ENCODE measurements around the gene ZNF33B. TPM values are rescaled to one million over a fixed set of nuclear protein-coding genes. Genes with fewer than 3 reads are reported as not detected.
"Not testable (repeated sequence)": the region's sequence is repeated elsewhere in the genome, so short reads cannot be mapped to it uniquely, and the experiment has no call there.

Gene ZNF33B
- total RNA-seq: 6.9 and 13.0 TPM in 2 replicates

DNA sequence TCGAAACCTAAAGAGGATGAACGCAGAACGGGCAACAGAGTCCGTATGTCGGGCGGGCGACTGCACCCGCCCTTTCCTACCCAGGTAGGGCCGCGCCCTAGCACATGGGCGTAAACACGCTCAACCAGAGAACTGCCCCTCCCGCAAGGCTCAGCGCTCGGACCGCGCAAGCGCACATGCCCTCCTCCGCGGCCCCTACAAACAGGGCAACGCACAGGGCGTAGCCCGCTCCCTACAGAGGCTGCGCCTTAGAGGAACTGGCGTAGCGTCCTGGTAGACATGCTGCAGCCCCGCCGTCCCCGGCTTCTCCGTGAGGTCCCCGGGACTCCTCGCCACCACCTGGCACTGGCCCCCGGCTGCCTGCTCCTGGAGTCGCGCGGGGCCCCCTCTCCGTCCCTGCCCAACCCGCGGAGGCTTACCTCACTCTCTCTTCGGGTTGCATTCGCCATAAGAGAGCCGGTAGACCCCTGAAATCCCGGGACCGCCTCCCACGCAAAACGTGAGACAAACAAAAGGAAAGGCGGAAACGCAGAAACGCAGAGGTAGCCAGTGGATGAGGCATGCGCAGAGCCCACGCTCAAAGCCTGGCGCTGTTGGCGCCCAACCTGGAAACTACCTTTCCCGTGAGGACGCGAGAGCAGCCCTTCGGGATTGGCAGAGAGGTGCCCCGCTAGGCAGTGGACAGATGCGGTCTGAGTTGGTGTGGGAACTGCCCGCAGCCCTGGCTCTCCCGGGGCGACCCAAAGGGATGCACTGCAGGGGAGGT is at the start of gene ZNF33B:
Gene ZNF33B, minus strand, starts transcription at position 516 of the 766 bp plus-strand sequence. CDS start 1,642 bp downstream, outside the sequence.
- peak within 1 kb of the TSS; percentile 88 for H3K4me3 ChIP-seq (ENCODE audit: low read depth, low read length)
- peak; percentile 64 for DNase-seq (ENCODE audit: low read depth)

GRCh38 chr10:42684517-42684916 is 46.1 kb upstream of the ZNF33B start:
- TF ChIP-seq, protein P1, sequence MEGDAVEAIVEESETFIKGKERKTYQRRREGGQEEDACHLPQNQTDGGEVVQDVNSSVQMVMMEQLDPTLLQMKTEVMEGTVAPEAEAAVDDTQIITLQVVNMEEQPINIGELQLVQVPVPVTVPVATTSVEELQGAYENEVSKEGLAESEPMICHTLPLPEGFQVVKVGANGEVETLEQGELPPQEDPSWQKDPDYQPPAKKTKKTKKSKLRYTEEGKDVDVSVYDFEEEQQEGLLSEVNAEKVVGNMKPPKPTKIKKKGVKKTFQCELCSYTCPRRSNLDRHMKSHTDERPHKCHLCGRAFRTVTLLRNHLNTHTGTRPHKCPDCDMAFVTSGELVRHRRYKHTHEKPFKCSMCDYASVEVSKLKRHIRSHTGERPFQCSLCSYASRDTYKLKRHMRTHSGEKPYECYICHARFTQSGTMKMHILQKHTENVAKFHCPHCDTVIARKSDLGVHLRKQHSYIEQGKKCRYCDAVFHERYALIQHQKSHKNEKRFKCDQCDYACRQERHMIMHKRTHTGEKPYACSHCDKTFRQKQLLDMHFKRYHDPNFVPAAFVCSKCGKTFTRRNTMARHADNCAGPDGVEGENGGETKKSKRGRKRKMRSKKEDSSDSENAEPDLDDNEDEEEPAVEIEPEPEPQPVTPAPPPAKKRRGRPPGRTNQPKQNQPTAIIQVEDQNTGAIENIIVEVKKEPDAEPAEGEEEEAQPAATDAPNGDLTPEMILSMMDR (conservative IDR thresholded peaks at IDR 0.05; ENCODE audit: low read depth, low read length): no peak
- DNase-seq (ENCODE audit: low read depth): no peak

More for the DNA sequence above, at the start of gene ZNF33B:
- TF ChIP-seq, protein P1 (conservative IDR thresholded peaks at IDR 0.05; ENCODE audit: low read depth, low read length): no peak

DNA sequence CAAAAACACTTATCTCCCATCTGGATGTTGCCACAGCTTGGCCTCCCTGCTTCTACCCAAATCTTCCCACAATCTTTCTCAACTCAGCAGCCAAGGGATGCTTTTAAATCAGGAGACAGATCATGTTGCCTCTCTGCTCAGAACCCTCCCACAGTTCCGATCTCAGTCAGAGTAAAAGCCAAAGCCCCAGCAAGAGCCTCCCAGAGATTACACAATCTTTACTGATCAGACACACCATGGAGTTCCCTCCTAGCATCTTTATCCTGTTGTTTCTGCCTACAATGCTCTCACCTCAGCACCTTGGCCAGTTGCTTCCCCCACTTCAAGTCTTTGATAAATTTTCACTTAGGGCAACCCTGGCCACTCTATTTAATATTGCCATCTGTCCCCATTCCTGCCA is 41.9 kb upstream of the ZNF33B start:
- TF ChIP-seq, protein P1 (conservative IDR thresholded peaks at IDR 0.05; ENCODE audit: low read depth, low read length): no peak
- no peak for DNase-seq (ENCODE audit: low read depth)
- no peak overlapping the region for H3K4me3 ChIP-seq (ENCODE audit: low read depth, low read length)

More at GRCh38 chr10:42684517-42684916, 46.1 kb upstream of the ZNF33B start:
- H3K4me3 ChIP-seq (ENCODE audit: low read depth, low read length): no peak overlapping the region

GRCh38 chr10:42665181-42665979 is 27.0 kb upstream of the ZNF33B start:
- H3K4me3 ChIP-seq (ENCODE audit: low read depth, low read length); DNase-seq (ENCODE audit: low read depth): not testable (repeated sequence)

DNA sequence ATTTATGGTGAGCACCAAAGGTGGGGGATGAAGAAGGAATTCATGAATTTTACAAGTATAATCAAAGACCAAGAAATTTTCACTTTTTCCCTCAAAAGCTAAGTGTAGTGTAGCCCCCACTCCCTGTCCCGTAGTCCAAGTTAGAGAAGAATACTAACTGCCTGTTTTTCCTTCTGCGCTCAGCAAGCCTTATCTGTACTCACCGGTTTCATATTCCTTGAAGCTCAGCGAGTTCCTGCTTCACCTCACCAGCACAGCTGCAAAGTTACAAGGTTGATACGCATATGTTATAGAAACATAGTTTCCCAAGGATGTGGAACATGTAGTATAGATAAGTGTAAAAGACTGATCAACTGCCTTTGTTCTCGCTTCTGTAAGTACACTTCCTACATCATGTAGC is 16.0 kb upstream of the ZNF33B start:
- TF ChIP-seq, protein P1 (conservative IDR thresholded peaks at IDR 0.05; ENCODE audit: low read depth, low read length): no peak
- DNase-seq (ENCODE audit: low read depth): no peak
- H3K4me3 ChIP-seq (ENCODE audit: low read depth, low read length): no peak overlapping the region

DNA sequence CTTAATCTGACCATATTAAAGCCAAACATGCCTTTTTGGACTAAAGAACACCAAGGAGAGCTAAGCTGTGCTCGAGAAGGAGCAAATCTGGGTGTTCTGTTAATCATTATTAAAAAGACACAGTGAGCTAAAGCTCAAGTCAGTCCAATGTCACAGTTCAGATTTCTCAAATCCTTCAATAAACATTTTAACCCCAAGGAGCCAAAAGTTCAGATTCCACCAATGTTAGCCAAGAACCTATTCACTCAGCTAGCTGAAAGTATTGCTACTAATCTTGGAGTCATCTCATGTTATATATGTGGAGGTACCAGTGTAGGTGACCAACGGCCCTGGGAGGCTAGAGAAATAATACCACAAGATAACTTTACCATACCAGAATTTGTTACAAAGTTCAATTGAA is 14.5 kb upstream of the ZNF33B start:
- DNase-seq (ENCODE audit: low read depth): no peak
- H3K4me3 ChIP-seq (ENCODE audit: low read depth, low read length): peak overlapping the region; percentile 12
- TF ChIP-seq, protein P1 (conservative IDR thresholded peaks at IDR 0.05; ENCODE audit: low read depth, low read length): no peak

- TF ChIP-seq, protein P1 (conservative IDR thresholded peaks at IDR 0.05; ENCODE audit: low read depth, low read length): no peak
- H3K4me3 ChIP-seq (ENCODE audit: low read depth, low read length): no peak overlapping the region
- no peak for DNase-seq (ENCODE audit: low read depth)
These were observed 12.0 kb upstream of the ZNF33B start for GRCh38 chr10:42650374-42650773.

All from epithelial cell of proximal tubule (primary cell).